Spinal cord (tissue), 10 donors: Measurements from ENCODE around the gene RPA3. TPM values are rescaled to one million over a fixed set of nuclear protein-coding genes. Genes with fewer than 3 reads are reported as not detected.
A peak's percentile ranks its signal among the peaks of the same experiment; 100 is the strongest.

Experiments
- DNase-seq, 6 donors: peaks; one replicate each; pipeline versions ENCODE4 v3.0.0 to v3.0.0-alpha.2; 2013 to 2015; ENCODE audit warnings: low spot score in 6 of 6, low read depth in 4 of 6
- H3K27ac ChIP-seq: one replicate; pipeline ENCODE4 v1.5.1; 2013; ENCODE audit warnings: low read depth, low read length, control low read depth
- H3K27me3 ChIP-seq: one replicate; pipeline ENCODE4 v1.6.1; 2013; ENCODE audit warnings: low read length; ENCODE audit not compliant: control insufficient read depth, insufficient read depth
- H3K36me3 ChIP-seq: one replicate; pipeline ENCODE4 v1.6.1; 2013; ENCODE audit warnings: low read length; ENCODE audit not compliant: control insufficient read depth, insufficient read depth
- H3K4me1 ChIP-seq: one replicate; pipeline ENCODE4 v1.6.1; 2013; ENCODE audit warnings: low read length; ENCODE audit not compliant: control insufficient read depth, insufficient read depth
- H3K4me3 ChIP-seq: one replicate; pipeline ENCODE4 v1.5.1; 2013; ENCODE audit warnings: low read depth, low read length, control low read depth
- H3K9me3 ChIP-seq: one replicate; pipeline ENCODE4 v1.6.1; 2013; ENCODE audit warnings: low read length; ENCODE audit not compliant: control insufficient read depth, insufficient read depth
- WGBS: methylation state at CpG from one replicate; pipeline ENCODE4 v1.1.5; 2013; ENCODE audit warnings: missing lambda C conversion rate; ENCODE audit not compliant: insufficient coverage; 5-methylcytosine and 5-hydroxymethylcytosine counted together
- polyA plus RNA-seq, 2 donors: library from polyadenylated mRNA; unstranded; fragments of 120-200 nt; gene quantifications; one replicate each; pipeline ENCODE4 v1.2.1, GENCODE V29; 2013; ENCODE audit not compliant: insufficient read length in 2 of 2
- total RNA-seq, 2 donors: library from RNA; depleted of rRNA in 1 of 2; stranded (reverse); fragments of 120-200 nt in 1 of 2; fragments of >200 nt in 1 of 2; gene quantifications; one replicate each; pipeline versions ENCODE4 v1.2.3 to v1.2.4, GENCODE V29; 2013 to 2014
- donor health status: healthy.

Gene RPA3
- total and polyA plus RNA-seq, 4 donors = 26.5 to 36.3 (median 32.3) TPM

DNA sequence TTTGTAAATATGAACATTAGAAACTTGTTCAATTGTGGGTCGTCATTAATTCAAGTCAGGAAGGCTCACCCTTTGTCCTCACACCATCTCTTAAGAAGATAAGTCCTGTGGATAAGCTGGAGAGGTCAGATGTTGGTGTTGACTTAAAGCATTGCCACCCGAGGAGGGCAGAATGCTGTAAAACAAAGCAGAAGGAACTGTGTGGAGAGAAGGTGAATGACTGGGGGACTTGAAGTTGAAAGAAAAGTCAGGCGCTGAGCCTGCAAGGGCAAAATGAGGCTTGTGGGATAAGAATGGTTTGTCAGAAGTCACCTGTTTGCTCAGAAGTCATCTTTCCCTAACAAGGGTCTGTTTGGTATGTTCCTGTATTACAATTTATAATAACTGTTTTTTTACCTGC is 9.1 kb downstream of the RPA3 start:
- Histone ChIP-seq H3K9me3 (no peaks in the 10 kb centered on the region), H3K4me3 (no peak overlapping the region), H3K4me1 (no peaks in the 10 kb centered on the region), H3K27me3 (no peaks in the 10 kb centered on the region), H3K36me3 (no peaks in the 10 kb centered on the region), H3K27ac (no peak overlapping the region)
- 29% methylated on average over 2 of the region's 3 CpGs for WGBS
- no peak for DNase-seq

GRCh38 chr7:7707806-7708205 is 10.6 kb downstream of the RPA3 start:
- H3K9me3 ChIP-seq = no peaks in the 10 kb centered on the region
- no peak overlapping the region for H3K4me3 ChIP-seq
- no peaks in the 10 kb centered on the region for H3K36me3 ChIP-seq
- H3K4me1 ChIP-seq = no peaks in the 10 kb centered on the region
- no peaks in the 10 kb centered on the region for H3K27me3 ChIP-seq
- H3K27ac ChIP-seq = no peak overlapping the region
- WGBS = 0% methylated on average over 1 of the region's 4 CpGs
- peak in 2 of 6 donors; percentile 54 to 66 for DNase-seq

- Histone ChIP-seq H3K4me3 (no peak overlapping the region), H3K27me3 (no peaks in the 10 kb centered on the region), H3K9me3 (no peaks in the 10 kb centered on the region), H3K27ac (no peak overlapping the region), H3K36me3 (no peaks in the 10 kb centered on the region), H3K4me1 (no peaks in the 10 kb centered on the region)
- WGBS = no CpG with 5 or more reads among the region's 2 CpGs
- peak in 2 of 6 donors; percentile 49 to 73 for DNase-seq
Observed at GRCh38 chr7:7707246-7707645, 11.2 kb downstream of the RPA3 start.

DNA sequence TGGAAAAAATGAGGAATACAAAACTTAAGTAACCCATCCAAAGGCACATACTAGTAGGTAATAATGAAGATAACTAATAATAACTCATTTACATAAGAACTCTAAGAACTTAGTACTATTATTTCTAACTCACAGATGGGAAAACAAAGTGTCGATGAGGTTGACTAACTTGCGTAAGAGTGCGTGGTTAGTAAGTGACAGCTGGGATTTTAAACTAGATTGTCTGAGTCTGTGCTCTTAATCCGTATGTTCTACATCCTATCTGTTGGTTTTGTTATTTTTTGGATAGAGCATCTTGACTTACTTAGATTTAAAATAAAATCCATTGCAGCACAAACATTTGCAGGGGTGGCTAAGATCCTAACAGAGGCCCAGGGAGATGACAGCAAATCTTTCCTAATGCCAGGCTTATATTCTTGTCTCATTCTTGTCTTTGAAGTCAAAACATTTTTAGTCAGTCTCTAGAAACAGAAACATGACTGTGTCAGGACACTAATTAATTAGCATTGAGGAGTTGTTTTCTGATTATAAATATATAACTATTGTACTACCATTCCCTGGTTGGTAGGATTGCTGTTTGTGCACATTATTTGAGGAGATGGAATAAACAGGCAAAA is 11.7 kb downstream of the RPA3 start:
- no peak overlapping the region for H3K4me3 ChIP-seq
- DNase-seq = no peak
- no peak overlapping the region for H3K27ac ChIP-seq
- no peaks in the 10 kb centered on the region for H3K36me3 ChIP-seq
- no CpG with 5 or more reads among the region's 4 CpGs for WGBS
- H3K9me3 ChIP-seq = no peaks in the 10 kb centered on the region
- no peaks in the 10 kb centered on the region for H3K27me3 ChIP-seq
- H3K4me1 ChIP-seq = no peaks in the 10 kb centered on the region

DNA sequence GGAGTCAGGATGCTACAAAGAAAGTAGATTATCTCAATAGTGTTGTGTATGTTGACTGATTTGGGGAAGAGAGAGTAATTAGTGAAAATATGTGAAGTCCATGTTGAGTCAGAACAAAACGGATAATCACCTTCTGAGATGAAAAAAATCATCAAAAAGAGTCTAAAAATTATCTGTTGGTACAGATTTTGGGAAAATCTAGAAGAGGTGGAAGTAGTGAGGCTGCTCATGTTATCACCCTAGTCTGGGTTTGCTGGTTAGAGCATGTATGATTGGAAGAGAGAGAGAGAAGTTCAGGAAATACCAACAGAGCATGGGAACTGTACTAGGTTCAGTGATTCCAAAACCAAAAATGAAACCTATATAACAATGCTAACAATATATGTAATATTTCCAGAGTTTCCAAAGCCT is 12.3 kb downstream of the RPA3 start:
- no CpG with 5 or more reads among the region's 1 CpG for WGBS
- no peaks in the 10 kb centered on the region for H3K9me3 ChIP-seq

DNA sequence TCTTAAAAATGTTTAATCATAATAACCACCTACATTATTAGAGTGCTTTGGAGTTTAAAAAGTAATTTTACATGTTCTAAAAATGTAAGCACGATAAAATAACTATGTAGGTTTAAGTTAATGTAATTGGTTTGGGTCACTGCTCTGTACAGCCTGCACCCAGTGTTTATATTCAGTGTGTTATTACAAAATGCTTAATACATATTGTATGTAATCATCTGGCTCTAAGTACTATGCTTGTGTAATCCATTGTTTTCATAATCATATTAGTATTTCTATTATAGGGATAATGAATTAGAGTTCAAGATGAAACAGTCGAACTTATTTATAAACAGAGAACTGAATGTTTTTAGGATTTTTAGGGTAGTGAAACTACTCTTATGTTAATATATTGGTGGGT is 13.1 kb downstream of the RPA3 start:
- no peaks in the 10 kb centered on the region for H3K9me3 ChIP-seq
- no peaks in the 10 kb centered on the region for H3K4me1 ChIP-seq
- H3K4me3 ChIP-seq = no peak overlapping the region
- no peaks in the 10 kb centered on the region for H3K36me3 ChIP-seq
- no peak overlapping the region for H3K27ac ChIP-seq
- no peak for DNase-seq
- H3K27me3 ChIP-seq = no peaks in the 10 kb centered on the region
- no CpG with 5 or more reads among the region's 2 CpGs for WGBS

More for the DNA sequence above, 12.3 kb downstream of the RPA3 start:
- DNase-seq = no peak
- no peak overlapping the region for H3K4me3 ChIP-seq
- H3K36me3 ChIP-seq = no peaks in the 10 kb centered on the region
- no peaks in the 10 kb centered on the region for H3K4me1 ChIP-seq
- no peaks in the 10 kb centered on the region for H3K27me3 ChIP-seq
- H3K27ac ChIP-seq = no peak overlapping the region

DNA sequence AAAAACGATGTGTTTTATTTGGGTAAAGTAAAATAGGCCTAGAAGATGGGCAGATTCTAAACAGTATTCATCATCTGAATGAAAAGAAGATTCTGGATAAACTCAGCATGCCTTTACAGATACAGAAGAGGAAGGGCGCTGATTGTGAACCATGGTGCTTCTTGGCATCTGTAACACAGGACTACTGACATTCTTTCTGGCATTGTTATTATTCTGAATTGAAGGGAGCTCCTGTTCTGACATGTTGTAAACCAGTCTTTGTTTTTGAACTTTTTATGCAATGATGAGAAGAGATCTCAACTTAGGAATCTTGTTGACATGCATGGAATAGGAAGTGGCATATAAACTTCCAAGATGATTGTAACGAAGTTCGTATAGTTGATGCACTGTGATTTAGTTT is 13.5 kb downstream of the RPA3 start:
- Histone ChIP-seq H3K36me3 (no peaks in the 10 kb centered on the region), H3K27me3 (no peaks in the 10 kb centered on the region), H3K27ac (no peak overlapping the region), H3K9me3 (no peaks in the 10 kb centered on the region), H3K4me1 (no peaks in the 10 kb centered on the region), H3K4me3 (no peak overlapping the region)
- 100% methylated on average over 1 of the region's 4 CpGs for WGBS
- DNase-seq = no peak

GRCh38 chr7:7703427-7703826 is 15.0 kb downstream of the RPA3 start:
- DNase-seq = no peak
- no peak overlapping the region for H3K4me3 ChIP-seq
- H3K27ac ChIP-seq = no peak overlapping the region
- no peaks in the 10 kb centered on the region for H3K27me3 ChIP-seq
- WGBS = 96% methylated on average over 4 of the region's 7 CpGs
- H3K36me3 ChIP-seq = no peaks in the 10 kb centered on the region
- no peaks in the 10 kb centered on the region for H3K4me1 ChIP-seq
- no peaks in the 10 kb centered on the region for H3K9me3 ChIP-seq

- Histone ChIP-seq H3K4me3 (no peak overlapping the region), H3K9me3 (no peaks in the 10 kb centered on the region), H3K36me3 (no peaks in the 10 kb centered on the region), H3K4me1 (no peaks in the 10 kb centered on the region), H3K27me3 (no peaks in the 10 kb centered on the region), H3K27ac (no peak overlapping the region)
- WGBS = 80% methylated on average over 3 of the region's 4 CpGs
- no peak for DNase-seq
Observed at GRCh38 chr7:7702826-7703225, 15.6 kb downstream of the RPA3 start.

DNA sequence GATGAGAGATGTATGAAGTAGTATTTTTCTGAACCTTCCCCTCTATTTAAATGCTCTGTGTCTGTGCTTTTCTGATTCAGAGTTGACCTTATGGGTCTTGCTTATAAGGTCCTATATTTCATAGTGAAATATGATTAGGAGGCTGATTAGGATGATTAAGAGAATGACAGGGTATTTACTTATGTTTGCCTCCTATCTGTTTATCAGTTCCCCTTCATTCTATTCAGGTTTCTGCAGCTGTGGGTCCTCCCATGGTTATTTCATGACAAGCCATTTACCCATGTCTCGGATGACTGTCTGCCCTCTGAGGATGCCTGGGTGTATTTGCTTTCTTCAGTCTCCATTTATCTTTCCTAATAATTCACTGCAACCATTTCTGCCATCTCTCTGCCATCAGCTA is 16.9 kb downstream of the RPA3 start:
- 67% methylated on average over 1 of the region's 1 CpG for WGBS
- no peak overlapping the region for H3K4me3 ChIP-seq

More for the DNA sequence above, 16.9 kb downstream of the RPA3 start:
- DNase-seq = no peak
- Histone ChIP-seq H3K36me3 (no peaks in the 10 kb centered on the region), H3K27me3 (no peaks in the 10 kb centered on the region), H3K27ac (no peak overlapping the region), H3K9me3 (no peaks in the 10 kb centered on the region), H3K4me1 (no peaks in the 10 kb centered on the region)
